Breast epithelium (tissue), 4 donors: ENCODE measurements around the gene SPPL3. TPM values are rescaled to one million over a fixed set of nuclear protein-coding genes. Genes with fewer than 3 reads are reported as not detected.

Source experiments
- DNase-seq, 2 donors: peaks; one replicate each; pipeline ENCODE4 v3.0.0-alpha.2; 2019; ENCODE audit warnings: low spot score in 2 of 2
- H3K27ac ChIP-seq, 2 donors: fragments of 200-600 bp; sonication (generic) in 1 of 2; one replicate each; pipeline ENCODE4 v1.5.1; 2016 to 2019; ENCODE audit warnings: mild to moderate bottlenecking in 1 of 2
- H3K27me3 ChIP-seq, 2 donors: fragments of 200-600 bp; sonication (generic) in 1 of 2; one replicate each; pipeline versions ENCODE4 v1.5.1 to v1.6.0; 2017 to 2019; ENCODE audit warnings: control low read depth in 1 of 2, mild to moderate bottlenecking in 1 of 2
- H3K36me3 ChIP-seq: fragments of 200-600 bp; one replicate; pipeline ENCODE4 v1.5.1; 2019
- H3K4me1 ChIP-seq, 2 donors: fragments of 200-600 bp; sonication (generic); one replicate each; pipeline ENCODE4 v1.5.1; 2016 to 2019; ENCODE audit warnings: control low read depth in 1 of 2
- H3K4me3 ChIP-seq, 3 donors: fragments of 200-600 bp; sonication (generic); 1 replicate in 2 of 3; 2 replicates in 1 of 3; pipeline ENCODE4 v1.5.1; 2016 to 2019; ENCODE audit warnings: mild to moderate bottlenecking in 3 of 3, moderate library complexity in 2 of 3
- H3K9me3 ChIP-seq, 2 donors: fragments of 200-600 bp; sonication (generic) in 1 of 2; one replicate each; pipeline ENCODE4 v1.5.1; 2016 to 2019; ENCODE audit warnings: control low read depth in 1 of 2
- CTCF ChIP-seq, 3 donors: fragments of 450-650 bp; IDR thresholded peaks; one replicate each; pipeline ENCODE4 v1.5.1; 2016 to 2017; ENCODE audit warnings: antibody characterized with exemption in 3 of 3, mild to moderate bottlenecking in 3 of 3, moderate library complexity in 3 of 3
- POLR2A ChIP-seq: fragments of 450-650 bp; IDR thresholded peaks from one replicate; pipeline ENCODE4 v1.6.1; 2016; ENCODE audit warnings: antibody characterized with exemption, mild to moderate bottlenecking, moderate library complexity
- POLR2AphosphoS5 ChIP-seq, 3 donors: sonication (generic); formaldehyde crosslinking; IDR thresholded peaks; one replicate each; pipeline ENCODE4 v1.6.1; 2017; ENCODE audit warnings: antibody characterized with exemption in 3 of 3
- intact Hi-C: fragments of 100-400 bp; cut with DNase I; formaldehyde crosslinking; loops from one replicate; pipeline ENCODE4 v1.15.1; 2023; ENCODE audit warnings: low total_unique reads
- total RNA-seq, 3 donors: library from RNA; depleted of rRNA; stranded (reverse); fragments of >200 nt; gene quantifications; one replicate each; pipeline ENCODE4 v1.1.0, GENCODE V29; 2016

SPPL3 gene
- total RNA-seq, 3 donors from 2014 or later: 19.0 to 27.1 (median 22.0) TPM

GRCh38 chr12:120741476-120742421 lies 162.4 kb downstream of the SPPL3 start:
- no peaks in the 10 kb centered on the region for H3K27me3 ChIP-seq
- no peak for DNase-seq
- H3K9me3 ChIP-seq: no peaks in the 10 kb centered on the region
- no peaks in the 10 kb centered on the region for H3K4me1 ChIP-seq
- H3K4me3 ChIP-seq: no peak overlapping the region
- peak overlapping the region in 1 of 2 donors; percentile 12 for H3K27ac ChIP-seq
- intact Hi-C loops: no loop called here
- TF ChIP-seq CTCF (IDR thresholded peaks at IDR 0.05) (no peak), POLR2A (no peak), POLR2AphosphoS5 (IDR thresholded peaks at IDR 0.05) (no peak)
- peaks cover 6% of the 10 kb centered on the region for H3K36me3 ChIP-seq

- no peak for DNase-seq
- TF ChIP-seq POLR2A (no peak), CTCF (IDR thresholded peaks at IDR 0.05) (no peak), POLR2AphosphoS5 (IDR thresholded peaks at IDR 0.05) (no peak)
- H3K4me1 ChIP-seq: no peaks in the 10 kb centered on the region
- intact Hi-C loops: no loop called here
- H3K27me3 ChIP-seq: no peaks in the 10 kb centered on the region
- no peaks in the 10 kb centered on the region for H3K9me3 ChIP-seq
- H3K27ac ChIP-seq: no peak overlapping the region
- peaks cover 6% of the 10 kb centered on the region for H3K36me3 ChIP-seq
- no peak overlapping the region for H3K4me3 ChIP-seq
These were observed 163.3 kb downstream of the SPPL3 start for GRCh38 chr12:120740871-120741270.

DNA sequence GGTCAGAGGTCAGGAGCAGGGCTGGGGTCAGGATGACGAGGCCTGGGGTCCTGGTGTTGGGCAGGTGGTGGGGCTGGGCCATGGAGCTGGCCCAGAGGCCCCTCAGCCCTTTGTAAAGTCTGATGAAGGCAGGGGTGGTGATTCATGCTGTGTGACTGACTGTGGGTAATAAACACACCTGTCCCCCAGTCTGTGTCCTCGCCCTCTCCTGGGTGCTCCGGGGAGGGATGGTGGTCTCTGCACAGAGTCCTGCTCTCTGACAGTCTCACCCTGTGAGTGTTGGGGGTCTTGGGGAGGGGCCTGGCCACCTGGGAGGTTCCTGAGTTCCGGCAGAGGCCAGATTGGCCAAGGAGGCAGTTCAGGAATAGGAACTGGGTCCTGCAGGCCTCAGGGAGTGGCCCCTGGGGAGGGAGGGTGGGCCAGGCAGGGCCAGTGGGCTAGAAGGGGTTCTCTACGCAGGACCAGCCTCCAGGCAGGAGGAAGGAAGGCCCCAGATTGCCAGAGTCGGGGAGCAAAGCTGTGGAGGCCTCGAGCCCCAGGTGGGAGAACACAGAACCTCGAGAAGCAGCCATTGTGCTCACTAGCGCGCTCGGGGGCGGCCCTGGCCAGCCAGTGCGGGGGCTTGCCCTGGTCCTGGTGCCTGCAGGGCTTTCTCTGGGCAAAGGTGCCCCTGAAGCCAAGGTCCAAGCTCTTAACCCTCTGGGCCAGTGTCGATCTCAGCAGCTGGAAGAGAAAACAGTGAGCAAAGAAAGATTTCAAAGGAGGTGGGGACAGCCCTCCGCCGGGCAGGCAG lies 164.1 kb downstream of the SPPL3 start:
- Histone ChIP-seq H3K27me3 (no peaks in the 10 kb centered on the region), H3K36me3 (peaks cover 6% of the 10 kb centered on the region), H3K9me3 (no peaks in the 10 kb centered on the region), H3K4me3 (no peak overlapping the region), H3K4me1 (no peaks in the 10 kb centered on the region), H3K27ac (no peak overlapping the region)
- no peak for DNase-seq
- intact Hi-C loops: no loop called here
- TF ChIP-seq CTCF (IDR thresholded peaks at IDR 0.05) (no peak), POLR2A (no peak), POLR2AphosphoS5 (IDR thresholded peaks at IDR 0.05) (no peak)

DNA sequence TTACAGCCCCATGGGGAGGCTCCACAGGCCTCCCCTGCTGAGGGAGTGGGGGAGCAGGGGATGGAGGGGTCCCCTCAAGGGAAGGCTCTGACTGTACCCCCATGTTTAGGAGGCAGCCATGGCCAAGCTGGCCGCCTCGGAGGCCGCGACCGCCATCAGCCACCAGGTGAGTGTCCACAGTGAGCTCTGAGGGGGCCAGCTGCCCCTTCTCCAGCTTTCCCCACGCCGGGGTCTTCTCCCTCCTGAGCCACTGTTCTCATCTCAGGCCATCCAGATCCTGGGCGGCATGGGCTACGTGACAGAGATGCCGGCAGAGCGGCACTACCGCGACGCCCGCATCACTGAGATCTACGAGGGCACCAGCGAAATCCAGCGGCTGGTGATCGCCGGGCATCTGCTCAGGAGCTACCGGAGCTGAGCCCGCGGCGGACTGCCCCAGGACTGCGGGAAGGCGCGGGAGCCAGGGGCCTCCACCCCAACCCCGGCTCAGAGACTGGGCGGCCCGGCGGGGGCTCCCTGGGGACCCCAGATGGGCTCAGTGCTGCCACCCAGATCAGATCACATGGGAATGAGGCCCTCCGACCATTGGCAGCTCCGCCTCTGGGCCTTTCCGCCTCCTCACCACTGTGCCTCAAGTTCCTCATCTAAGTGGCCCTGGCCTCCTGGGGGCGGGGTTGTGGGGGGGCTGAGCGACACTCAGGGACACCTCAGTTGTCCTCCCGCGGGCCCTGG lies 165.0 kb downstream of the SPPL3 start:
- Histone ChIP-seq H3K4me1 (no peaks in the 10 kb centered on the region), H3K27ac (no peak overlapping the region), H3K4me3 (no peak overlapping the region), H3K27me3 (no peaks in the 10 kb centered on the region), H3K36me3 (peaks cover 6% of the 10 kb centered on the region), H3K9me3 (no peaks in the 10 kb centered on the region)
- DNase-seq: no peak
- intact Hi-C loops: no loop called here
- TF ChIP-seq POLR2AphosphoS5 (IDR thresholded peaks at IDR 0.05) (no peak), POLR2A (no peak), CTCF (IDR thresholded peaks at IDR 0.05) (no peak)
